Measurements from ENCODE around the gene TMC4.

GRCh38 chr19:54145541-54146158, 27.3 kb downstream of the TMC4 start:
- TF ChIP-seq EZH2 (IDR thresholded peaks at IDR 0.05; ENCODE audit: borderline replicate concordance, insufficient read depth, low read depth, low read length, poor library complexity, severe bottlenecking) (no peak), CTCF (IDR thresholded peaks at IDR 0.05) (no peak)

All from B cell (primary cell).